ENCODE measurements around the gene TNXB.
"Not testable (repeated sequence)": the region's sequence is repeated elsewhere in the genome, so short reads cannot be mapped to it uniquely, and the experiment has no call there.

The TNXB gene

GRCh38 chr6:32035283-32036013 is 73.7 kb downstream of the TNXB start:
- H3K36me3 ChIP-seq (replicated peaks in 1 of 2; ENCODE audit: control insufficient read depth in 2 of 2, insufficient read depth in 2 of 2, low read length in 2 of 2); H2BK15ac ChIP-seq (ENCODE audit: low read length); H3K9ac ChIP-seq (ENCODE audit: low read depth, low read length, poor library complexity); H2BK120ac ChIP-seq (ENCODE audit: low read depth, low read length); H3K4ac ChIP-seq (ENCODE audit: low read length); H3K9me3 ChIP-seq (replicated peaks in 1 of 2; ENCODE audit: control insufficient read depth in 2 of 2, insufficient read depth in 1 of 2, low read depth in 1 of 2, low read length in 2 of 2); H3K4me2 ChIP-seq (ENCODE audit: insufficient read depth, low read length, poor library complexity, severe bottlenecking); H3K14ac ChIP-seq (ENCODE audit: low read length); H3K4me1 ChIP-seq (ENCODE audit: control insufficient read depth in 2 of 2, insufficient read depth in 1 of 2, low read depth in 1 of 2, low read length in 2 of 2); DNase-seq (ENCODE audit: low spot score); H3K79me1 ChIP-seq (ENCODE audit: low read depth, low read length); H3K27me3 ChIP-seq (ENCODE audit: control insufficient read depth in 3 of 3, insufficient read depth in 3 of 3, low read depth in 1 of 3, low read length in 3 of 3); H2BK5ac ChIP-seq (ENCODE audit: low read length); H4K91ac ChIP-seq (ENCODE audit: low read depth, low read length, poor library complexity); H3K4me3 ChIP-seq (ENCODE audit: low read length in 2 of 2); H3K18ac ChIP-seq (ENCODE audit: low read length); H3K27ac ChIP-seq (replicated peaks; ENCODE audit: low read length); H2BK12ac ChIP-seq (ENCODE audit: low read length); H4K8ac ChIP-seq (ENCODE audit: low read depth, low read length); H2AK5ac ChIP-seq (ENCODE audit: low read depth, low read length); H3K23ac ChIP-seq (ENCODE audit: low read depth, low read length, poor library complexity); H2AFZ ChIP-seq (ENCODE audit: low read length): not testable (repeated sequence)
- no CpG with 5 or more reads among the region's 16 CpGs for WGBS, 2 donors (ENCODE audit: extremely low coverage in 2 of 2, insufficient read length in 2 of 2, insufficient replicate concordance in 1 of 2)

GRCh38 chr6:32029553-32029952 is 79.6 kb downstream of the TNXB start:
- not testable (repeated sequence) for H2BK15ac ChIP-seq (ENCODE audit: low read length); H2AK5ac ChIP-seq (ENCODE audit: low read depth, low read length); H3K27me3 ChIP-seq (ENCODE audit: control insufficient read depth in 3 of 3, insufficient read depth in 3 of 3, low read depth in 1 of 3, low read length in 3 of 3); H2BK12ac ChIP-seq (ENCODE audit: low read length); H3K4me1 ChIP-seq (ENCODE audit: control insufficient read depth in 2 of 2, insufficient read depth in 1 of 2, low read depth in 1 of 2, low read length in 2 of 2); H3K4me3 ChIP-seq (ENCODE audit: low read length in 2 of 2); H2BK5ac ChIP-seq (ENCODE audit: low read length); H3K4me2 ChIP-seq (ENCODE audit: insufficient read depth, low read length, poor library complexity, severe bottlenecking); H3K9me3 ChIP-seq (replicated peaks in 1 of 2; ENCODE audit: control insufficient read depth in 2 of 2, insufficient read depth in 1 of 2, low read depth in 1 of 2, low read length in 2 of 2); H3K9ac ChIP-seq (ENCODE audit: low read depth, low read length, poor library complexity); H3K27ac ChIP-seq (replicated peaks; ENCODE audit: low read length); H3K79me1 ChIP-seq (ENCODE audit: low read depth, low read length); H4K91ac ChIP-seq (ENCODE audit: low read depth, low read length, poor library complexity); H3K18ac ChIP-seq (ENCODE audit: low read length); H2BK120ac ChIP-seq (ENCODE audit: low read depth, low read length); H3K4ac ChIP-seq (ENCODE audit: low read length); DNase-seq (ENCODE audit: low spot score); H2AFZ ChIP-seq (ENCODE audit: low read length); H3K14ac ChIP-seq (ENCODE audit: low read length); H3K36me3 ChIP-seq (replicated peaks in 1 of 2; ENCODE audit: control insufficient read depth in 2 of 2, insufficient read depth in 2 of 2, low read length in 2 of 2); H4K8ac ChIP-seq (ENCODE audit: low read depth, low read length); H3K23ac ChIP-seq (ENCODE audit: low read depth, low read length, poor library complexity)
- no CpG with 5 or more reads among the region's 14 CpGs for WGBS, 2 donors (ENCODE audit: extremely low coverage in 2 of 2, insufficient read length in 2 of 2, insufficient replicate concordance in 1 of 2)

- not testable (repeated sequence) for H3K18ac ChIP-seq (ENCODE audit: low read length); H3K27ac ChIP-seq (replicated peaks; ENCODE audit: low read length); H3K14ac ChIP-seq (ENCODE audit: low read length); H3K4me1 ChIP-seq (ENCODE audit: control insufficient read depth in 2 of 2, insufficient read depth in 1 of 2, low read depth in 1 of 2, low read length in 2 of 2); H3K36me3 ChIP-seq (replicated peaks in 1 of 2; ENCODE audit: control insufficient read depth in 2 of 2, insufficient read depth in 2 of 2, low read length in 2 of 2); H2AK5ac ChIP-seq (ENCODE audit: low read depth, low read length); H4K8ac ChIP-seq (ENCODE audit: low read depth, low read length); H3K27me3 ChIP-seq (ENCODE audit: control insufficient read depth in 3 of 3, insufficient read depth in 3 of 3, low read depth in 1 of 3, low read length in 3 of 3); H3K9ac ChIP-seq (ENCODE audit: low read depth, low read length, poor library complexity); H3K4me2 ChIP-seq (ENCODE audit: insufficient read depth, low read length, poor library complexity, severe bottlenecking); H3K4me3 ChIP-seq (ENCODE audit: low read length in 2 of 2); H2BK5ac ChIP-seq (ENCODE audit: low read length); H2BK12ac ChIP-seq (ENCODE audit: low read length); H2AFZ ChIP-seq (ENCODE audit: low read length); H3K23ac ChIP-seq (ENCODE audit: low read depth, low read length, poor library complexity); H2BK120ac ChIP-seq (ENCODE audit: low read depth, low read length); H2BK15ac ChIP-seq (ENCODE audit: low read length); DNase-seq (ENCODE audit: low spot score); H4K91ac ChIP-seq (ENCODE audit: low read depth, low read length, poor library complexity); H3K4ac ChIP-seq (ENCODE audit: low read length); H3K79me1 ChIP-seq (ENCODE audit: low read depth, low read length); H3K9me3 ChIP-seq (replicated peaks in 1 of 2; ENCODE audit: control insufficient read depth in 2 of 2, insufficient read depth in 1 of 2, low read depth in 1 of 2, low read length in 2 of 2)
- WGBS, 2 donors (ENCODE audit: extremely low coverage in 2 of 2, insufficient read length in 2 of 2, insufficient replicate concordance in 1 of 2) = no CpG with 5 or more reads among the region's 10 CpGs
Measured at GRCh38 chr6:32028631-32029030, 80.5 kb downstream of the TNXB start.

- H4K91ac ChIP-seq (ENCODE audit: low read depth, low read length, poor library complexity); H2BK5ac ChIP-seq (ENCODE audit: low read length); H3K9ac ChIP-seq (ENCODE audit: low read depth, low read length, poor library complexity); H3K4ac ChIP-seq (ENCODE audit: low read length); H3K4me1 ChIP-seq (ENCODE audit: control insufficient read depth in 2 of 2, insufficient read depth in 1 of 2, low read depth in 1 of 2, low read length in 2 of 2); H2BK120ac ChIP-seq (ENCODE audit: low read depth, low read length); H3K27ac ChIP-seq (replicated peaks; ENCODE audit: low read length); H3K4me2 ChIP-seq (ENCODE audit: insufficient read depth, low read length, poor library complexity, severe bottlenecking); H3K23ac ChIP-seq (ENCODE audit: low read depth, low read length, poor library complexity); H3K36me3 ChIP-seq (replicated peaks in 1 of 2; ENCODE audit: control insufficient read depth in 2 of 2, insufficient read depth in 2 of 2, low read length in 2 of 2); H3K9me3 ChIP-seq (replicated peaks in 1 of 2; ENCODE audit: control insufficient read depth in 2 of 2, insufficient read depth in 1 of 2, low read depth in 1 of 2, low read length in 2 of 2); H2BK15ac ChIP-seq (ENCODE audit: low read length); H2AK5ac ChIP-seq (ENCODE audit: low read depth, low read length); H4K8ac ChIP-seq (ENCODE audit: low read depth, low read length); DNase-seq (ENCODE audit: low spot score); H3K79me1 ChIP-seq (ENCODE audit: low read depth, low read length); H3K4me3 ChIP-seq (ENCODE audit: low read length in 2 of 2); H3K27me3 ChIP-seq (ENCODE audit: control insufficient read depth in 3 of 3, insufficient read depth in 3 of 3, low read depth in 1 of 3, low read length in 3 of 3); H3K14ac ChIP-seq (ENCODE audit: low read length); H2AFZ ChIP-seq (ENCODE audit: low read length); H2BK12ac ChIP-seq (ENCODE audit: low read length); H3K18ac ChIP-seq (ENCODE audit: low read length): not testable (repeated sequence)
- WGBS, 2 donors (ENCODE audit: extremely low coverage in 2 of 2, insufficient read length in 2 of 2, insufficient replicate concordance in 1 of 2) = no CpG with 5 or more reads among the region's 10 CpGs
Measured at GRCh38 chr6:32022100-32022499, 87.0 kb downstream of the TNXB start.

Data from neuronal stem cell (in vitro differentiated cells).